ENCODE measurements around the gene TGFBR3L. TPM values are rescaled to one million over a fixed set of nuclear protein-coding genes. Genes with fewer than 3 reads are reported as not detected.

TGFBR3L gene
- total and polyA plus RNA-seq, 10 of the 15 experiments (the other 5 are each of a cell fraction or from before 2014, with no cell fraction given) = 0.20 to 0.23 TPM; not detected in 8

DNA sequence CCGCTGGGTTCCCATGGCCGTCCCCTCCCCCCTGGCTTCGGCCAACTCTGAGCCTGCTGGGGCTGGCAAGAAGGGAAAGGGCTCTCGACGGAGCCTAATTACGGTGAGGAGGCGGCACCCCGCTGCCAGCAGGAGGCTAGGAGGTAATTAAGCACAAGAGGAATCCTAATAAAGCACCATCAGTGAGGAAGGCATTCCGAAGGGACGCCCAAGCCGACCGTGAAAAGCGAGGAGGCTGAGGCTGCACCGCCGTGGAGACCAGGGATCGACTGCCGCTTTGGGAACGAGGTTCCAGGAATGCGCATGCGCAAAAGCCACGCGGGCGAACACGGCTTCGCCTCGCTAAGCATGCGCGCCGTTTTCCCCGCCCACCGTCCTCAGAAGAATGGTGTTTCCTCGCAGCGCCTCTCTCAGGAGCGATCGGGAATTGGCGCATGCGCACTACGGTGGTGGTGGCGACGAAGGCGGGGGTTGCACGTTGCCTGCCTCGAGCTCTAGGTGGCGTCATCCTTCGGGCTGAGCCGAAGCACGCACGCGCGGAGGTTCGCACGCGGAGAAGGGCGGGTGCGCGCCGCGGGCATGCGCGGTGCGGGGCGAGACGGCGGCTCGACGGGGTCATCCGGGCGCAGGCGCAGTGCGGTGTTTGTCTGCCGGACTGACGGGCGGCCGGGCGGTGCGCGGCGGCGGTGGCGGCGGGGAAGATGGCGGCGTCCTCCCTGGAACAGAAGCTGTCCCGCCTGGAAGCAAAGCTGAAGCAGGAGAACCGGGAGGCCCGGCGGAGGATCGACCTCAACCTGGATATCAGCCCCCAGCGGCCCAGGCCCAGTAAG lies 11.2 kb upstream of the TGFBR3L start, which contains the start of gene MAP2K7 (continued):
- TF ChIP-seq, protein P1, sequence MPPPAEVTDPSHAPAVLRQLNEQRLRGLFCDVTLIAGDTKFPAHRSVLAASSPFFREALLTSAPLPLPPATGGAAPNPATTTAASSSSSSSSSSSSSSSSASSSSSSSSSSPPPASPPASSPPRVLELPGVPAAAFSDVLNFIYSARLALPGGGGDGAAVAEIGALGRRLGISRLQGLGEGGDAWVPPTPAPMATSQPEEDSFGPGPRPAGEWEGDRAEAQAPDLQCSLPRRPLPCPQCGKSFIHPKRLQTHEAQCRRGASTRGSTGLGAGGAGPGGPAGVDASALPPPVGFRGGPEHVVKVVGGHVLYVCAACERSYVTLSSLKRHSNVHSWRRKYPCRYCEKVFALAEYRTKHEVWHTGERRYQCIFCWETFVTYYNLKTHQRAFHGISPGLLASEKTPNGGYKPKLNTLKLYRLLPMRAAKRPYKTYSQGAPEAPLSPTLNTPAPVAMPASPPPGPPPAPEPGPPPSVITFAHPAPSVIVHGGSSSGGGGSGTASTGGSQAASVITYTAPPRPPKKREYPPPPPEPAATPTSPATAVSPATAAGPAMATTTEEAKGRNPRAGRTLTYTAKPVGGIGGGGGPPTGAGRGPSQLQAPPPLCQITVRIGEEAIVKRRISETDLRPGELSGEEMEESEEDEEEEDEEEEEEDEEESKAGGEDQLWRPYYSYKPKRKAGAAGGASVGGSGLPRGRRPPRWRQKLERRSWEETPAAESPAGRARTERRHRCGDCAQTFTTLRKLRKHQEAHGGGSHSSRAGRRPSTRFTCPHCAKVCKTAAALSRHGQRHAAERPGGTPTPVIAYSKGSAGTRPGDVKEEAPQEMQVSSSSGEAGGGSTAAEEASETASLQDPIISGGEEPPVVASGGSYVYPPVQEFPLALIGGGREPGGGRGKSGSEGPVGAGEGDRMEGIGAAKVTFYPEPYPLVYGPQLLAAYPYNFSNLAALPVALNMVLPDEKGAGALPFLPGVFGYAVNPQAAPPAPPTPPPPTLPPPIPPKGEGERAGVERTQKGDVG (CRISPR knock-in tag; IDR thresholded peaks at IDR 0.05) = no peak
- no peak for TF ChIP-seq CUX1 (IDR thresholded peaks at IDR 0.05; ENCODE audit: insufficient replicate concordance, low read depth, low read length)
- TF ChIP-seq FOXM1 (IDR thresholded peaks at IDR 0.05; ENCODE audit: low read depth, low read length) = no peak
- no peak for TF ChIP-seq RAD51 (IDR thresholded peaks at IDR 0.05)
- no peak for TF ChIP-seq CHD4 (IDR thresholded peaks at IDR 0.05)
- TF ChIP-seq IKZF1 (conservative IDR thresholded peaks at IDR 0.05) = peak; percentile 100
- peak; percentile 84 for TF ChIP-seq MYC (IDR thresholded peaks at IDR 0.05; ENCODE audit: insufficient read depth, insufficient read length, insufficient replicate concordance, low read length, severe bottlenecking)
- TF ChIP-seq RELB (IDR thresholded peaks at IDR 0.05; ENCODE audit: low read depth) = peak; percentile 23; the same call in 1 of the 2 replicates
- peak; percentile 61 for TF ChIP-seq SP1 (IDR thresholded peaks at IDR 0.05; ENCODE audit: low read depth, low read length)
- TF ChIP-seq ZSCAN29 (IDR thresholded peaks at IDR 0.05) = no peak
- TF ChIP-seq NFIC (IDR thresholded peaks at IDR 0.05; ENCODE audit: low read depth, low read length) = no peak
- TF ChIP-seq, protein P2, sequence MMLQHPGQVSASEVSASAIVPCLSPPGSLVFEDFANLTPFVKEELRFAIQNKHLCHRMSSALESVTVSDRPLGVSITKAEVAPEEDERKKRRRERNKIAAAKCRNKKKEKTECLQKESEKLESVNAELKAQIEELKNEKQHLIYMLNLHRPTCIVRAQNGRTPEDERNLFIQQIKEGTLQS (IDR thresholded peaks at IDR 0.05; ENCODE audit: borderline replicate concordance, extremely low read depth, low read depth, low read length) = peak; percentile 35; the same call in 1 of the 2 replicates
- TF ChIP-seq, protein P3, sequence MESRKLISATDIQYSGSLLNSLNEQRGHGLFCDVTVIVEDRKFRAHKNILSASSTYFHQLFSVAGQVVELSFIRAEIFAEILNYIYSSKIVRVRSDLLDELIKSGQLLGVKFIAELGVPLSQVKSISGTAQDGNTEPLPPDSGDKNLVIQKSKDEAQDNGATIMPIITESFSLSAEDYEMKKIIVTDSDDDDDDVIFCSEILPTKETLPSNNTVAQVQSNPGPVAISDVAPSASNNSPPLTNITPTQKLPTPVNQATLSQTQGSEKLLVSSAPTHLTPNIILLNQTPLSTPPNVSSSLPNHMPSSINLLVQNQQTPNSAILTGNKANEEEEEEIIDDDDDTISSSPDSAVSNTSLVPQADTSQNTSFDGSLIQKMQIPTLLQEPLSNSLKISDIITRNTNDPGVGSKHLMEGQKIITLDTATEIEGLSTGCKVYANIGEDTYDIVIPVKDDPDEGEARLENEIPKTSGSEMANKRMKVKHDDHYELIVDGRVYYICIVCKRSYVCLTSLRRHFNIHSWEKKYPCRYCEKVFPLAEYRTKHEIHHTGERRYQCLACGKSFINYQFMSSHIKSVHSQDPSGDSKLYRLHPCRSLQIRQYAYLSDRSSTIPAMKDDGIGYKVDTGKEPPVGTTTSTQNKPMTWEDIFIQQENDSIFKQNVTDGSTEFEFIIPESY (IDR thresholded peaks at IDR 0.05) = no peak
- no peak for TF ChIP-seq RCOR1 (conservative IDR thresholded peaks at IDR 0.05; ENCODE audit: low read depth, low read length)
- peak; percentile 66 for TF ChIP-seq HCFC1 (IDR thresholded peaks at IDR 0.05; ENCODE audit: low read length)

All from GM12878 (cell line).